ENCODE measurements around the gene PTPRN2.

- TF ChIP-seq CTCF (IDR thresholded peaks at IDR 0.05) (no peak), POLR2AphosphoS5 (IDR thresholded peaks at IDR 0.05) (no peak)
These were observed 196.5 kb downstream of the PTPRN2 start for GRCh38 chr7:158391141-158391540.
